GM19452 (cell line): ENCODE data around the gene MESP2.
A peak's percentile ranks its signal among the peaks of the same experiment; 100 is the strongest.

Experiments used
- ATAC-seq: cut with Tn5 transposase; IDR thresholded peaks from one replicate; pipeline ENCODE4 v1.9.1; 2021; ENCODE audit not compliant: unreplicated experiment

The MESP2 gene

DNA sequence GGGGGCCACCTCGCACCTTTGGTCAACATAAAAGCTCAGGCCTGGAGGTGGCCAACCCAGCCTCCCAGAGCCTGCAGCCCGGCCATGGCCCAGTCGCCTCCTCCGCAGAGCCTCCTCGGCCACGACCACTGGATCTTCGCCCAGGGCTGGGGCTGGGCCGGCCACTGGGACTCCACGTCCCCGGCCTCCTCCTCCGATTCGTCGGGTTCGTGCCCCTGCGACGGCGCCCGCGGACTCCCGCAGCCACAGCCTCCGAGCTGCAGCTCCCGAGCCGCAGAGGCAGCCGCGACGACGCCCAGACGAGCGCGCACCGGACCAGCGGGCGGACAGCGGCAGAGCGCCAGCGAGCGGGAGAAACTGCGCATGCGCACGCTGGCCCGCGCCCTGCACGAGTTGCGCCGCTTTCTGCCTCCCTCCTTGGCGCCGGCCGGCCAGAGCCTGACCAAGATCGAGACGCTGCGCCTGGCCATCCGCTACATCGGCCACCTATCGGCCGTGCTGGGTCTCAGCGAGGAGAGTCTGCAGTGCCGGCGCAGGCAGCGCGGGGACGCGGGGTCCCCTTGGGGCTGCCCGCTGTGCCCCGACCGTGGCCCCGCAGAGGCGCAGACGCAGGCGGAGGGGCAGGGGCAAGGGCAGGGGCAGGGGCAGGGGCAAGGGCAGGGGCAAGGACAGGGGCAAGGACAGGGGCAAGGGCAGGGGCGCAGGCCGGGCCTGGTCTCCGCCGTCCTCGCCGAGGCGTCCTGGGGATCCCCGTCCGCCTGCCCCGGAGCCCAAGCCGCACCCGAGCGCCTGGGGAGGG is at the start of gene MESP2:
MESP2 (plus strand) TSS at position 59 of the 799 bp plus-strand sequence; CDS start at position 85, 26 bp downstream.
- no peak for ATAC-seq

- no peak for ATAC-seq
These were observed 47.9 kb upstream of the MESP2 start for GRCh38 chr15:89728254-89728653.

DNA sequence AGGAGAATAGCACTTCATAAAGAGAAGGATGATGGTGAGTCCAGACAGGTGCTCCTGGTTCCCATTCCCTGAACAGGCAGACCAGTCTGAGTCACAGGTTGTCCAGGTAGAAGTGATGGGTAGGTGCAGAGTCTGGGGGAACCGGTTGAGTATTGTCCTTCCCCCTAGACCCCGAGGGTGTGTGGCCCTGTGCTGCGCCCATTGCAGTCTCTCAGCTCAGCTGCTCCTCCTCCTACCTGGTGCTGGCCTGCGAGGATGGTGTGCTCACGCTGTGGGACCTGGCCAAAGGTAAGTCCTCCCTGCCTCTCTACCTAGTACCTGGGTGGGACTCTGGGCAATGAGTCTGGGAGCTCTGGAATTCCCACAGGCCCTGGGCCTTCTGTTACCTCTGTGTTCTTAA is 44.9 kb upstream of the MESP2 start:
- no peak for ATAC-seq

DNA sequence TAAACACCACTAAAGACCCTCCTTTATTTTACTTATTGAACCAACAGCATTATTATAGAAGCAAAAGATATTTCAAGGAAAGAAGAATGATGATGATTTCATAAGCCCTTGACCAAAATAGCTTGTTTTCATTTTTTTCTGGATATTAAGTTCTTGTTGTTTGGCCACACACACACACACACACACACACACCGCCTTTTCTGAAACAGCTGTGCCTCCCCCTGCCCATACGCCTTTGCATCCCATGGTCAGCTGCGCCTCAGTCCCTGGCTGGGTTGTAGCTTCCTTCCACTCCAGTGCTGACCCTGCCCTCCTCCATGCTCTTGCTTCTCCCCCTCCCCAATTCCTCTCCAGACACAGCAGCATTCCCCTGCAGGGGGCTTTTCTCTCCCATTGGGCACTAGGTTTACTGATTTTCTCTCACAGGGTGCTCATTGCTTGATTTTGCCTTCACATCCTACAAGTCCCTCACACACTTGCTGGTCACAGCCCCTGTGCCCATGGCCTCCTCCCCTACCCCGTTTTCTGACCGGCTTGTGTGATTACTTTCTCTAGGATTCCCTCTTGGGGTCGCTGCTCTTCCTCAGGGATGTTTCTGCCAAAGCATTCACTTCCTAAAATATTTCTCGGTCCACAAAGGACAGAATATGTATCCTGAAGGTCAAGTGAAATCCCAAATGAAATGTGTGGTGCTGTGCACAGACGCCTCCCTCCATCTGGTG is 43.5 kb upstream of the MESP2 start:
- no peak for ATAC-seq

DNA sequence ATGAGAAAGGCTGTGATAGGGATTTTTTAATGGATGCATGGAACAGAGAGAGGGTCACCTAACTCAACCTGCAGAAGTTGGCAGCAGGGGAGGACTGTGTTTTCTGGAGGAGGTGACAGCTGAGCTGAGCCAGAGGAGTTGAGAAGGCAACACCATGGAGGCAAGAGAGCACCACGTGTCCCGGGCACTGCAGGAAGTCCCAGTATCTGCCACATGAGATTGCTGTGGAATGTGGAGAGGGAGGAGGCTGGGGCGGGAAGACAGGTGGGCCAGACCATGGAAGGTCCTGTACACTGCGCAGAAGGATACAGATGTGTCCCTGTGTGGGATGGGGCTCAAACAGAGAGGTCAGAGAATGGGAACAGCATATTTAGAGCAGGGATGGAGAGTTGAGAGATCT is 40.4 kb upstream of the MESP2 start:
- no peak for ATAC-seq

DNA sequence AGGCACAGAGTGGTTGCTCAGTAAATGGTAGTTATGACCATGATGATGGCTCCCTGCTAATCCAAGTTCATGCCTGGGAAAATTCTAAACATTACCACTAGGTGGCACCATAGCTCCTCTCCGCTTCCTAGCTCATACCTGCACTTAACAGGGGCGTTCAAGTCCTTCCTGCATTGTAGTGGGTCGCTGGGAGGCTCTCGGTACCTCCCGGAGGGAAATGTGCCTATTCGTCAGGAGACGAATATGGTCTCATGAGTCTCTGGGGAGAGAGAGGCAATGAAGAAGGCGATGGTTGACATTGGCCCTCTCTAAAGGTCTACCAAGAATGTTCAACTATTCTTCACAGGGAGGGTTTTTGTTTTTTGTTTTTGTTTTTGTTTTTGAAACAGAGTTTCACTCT is 36.0 kb upstream of the MESP2 start:
- ATAC-seq: peak; percentile 58

GRCh38 chr15:89743011-89743410 is 33.1 kb upstream of the MESP2 start:
- ATAC-seq: no peak

- ATAC-seq: no peak
These were observed 32.5 kb upstream of the MESP2 start for GRCh38 chr15:89743594-89743993.

- no peak for ATAC-seq
These were observed 31.0 kb upstream of the MESP2 start for GRCh38 chr15:89745131-89745530.

DNA sequence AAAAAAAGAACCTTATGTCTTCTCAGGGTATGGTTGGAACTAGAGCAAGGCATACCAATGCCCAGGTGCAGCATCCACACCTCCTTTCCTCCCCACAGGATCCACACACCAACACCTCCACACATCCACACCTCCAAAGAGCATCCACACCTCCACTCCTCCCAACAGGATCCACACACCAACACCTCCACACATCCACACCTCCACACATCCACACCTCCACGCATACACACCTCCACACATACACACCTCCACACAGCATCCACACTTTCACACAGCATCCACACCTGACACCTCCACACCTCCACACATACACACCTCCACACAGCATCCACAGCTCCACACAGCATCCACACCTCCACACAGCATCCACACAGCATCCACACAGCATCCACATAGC is 30.4 kb upstream of the MESP2 start:
- ATAC-seq: no peak

DNA sequence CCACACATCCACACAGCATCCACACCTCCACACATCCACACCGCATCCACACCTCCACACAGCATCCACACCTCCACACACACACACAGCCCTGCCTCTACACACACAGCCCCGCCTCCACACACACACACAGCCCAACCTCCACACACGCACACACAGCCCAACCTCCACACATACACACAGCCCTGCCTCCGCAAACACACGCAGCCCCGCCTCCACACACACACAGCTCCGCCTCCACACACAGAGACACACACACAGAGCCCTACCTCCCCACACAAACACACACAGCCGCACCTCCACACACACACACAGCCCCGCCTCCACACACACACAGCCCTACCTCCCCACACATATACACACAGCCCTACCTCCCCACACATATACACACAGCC is 29.7 kb upstream of the MESP2 start:
- no peak for ATAC-seq

- ATAC-seq: no peak
These were observed 28.1 kb upstream of the MESP2 start for GRCh38 chr15:89747708-89748682.

DNA sequence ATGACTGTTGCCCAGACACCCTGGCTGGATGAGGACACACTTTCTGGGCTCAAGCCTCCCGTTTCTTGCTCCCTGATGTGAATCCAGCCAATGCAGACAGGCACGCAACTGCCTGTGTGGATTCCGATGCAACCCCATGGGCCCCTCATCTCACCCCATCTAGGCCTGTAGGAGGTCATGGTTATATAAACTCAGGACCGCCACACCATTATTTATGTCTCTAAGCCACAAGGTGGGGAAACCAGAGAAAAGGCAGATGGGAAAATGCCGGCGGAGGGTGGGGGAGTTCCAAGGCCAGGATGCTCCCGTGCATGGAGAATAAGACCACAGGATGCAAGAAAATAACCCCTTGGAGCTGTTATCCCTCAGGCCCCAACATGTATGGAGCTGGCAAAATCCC is 27.1 kb upstream of the MESP2 start:
- ATAC-seq: no peak

- ATAC-seq: no peak
These were observed 26.6 kb upstream of the MESP2 start for GRCh38 chr15:89749526-89749925.

GRCh38 chr15:89749951-89750559 is 26.1 kb upstream of the MESP2 start:
- peak; percentile 4 for ATAC-seq

DNA sequence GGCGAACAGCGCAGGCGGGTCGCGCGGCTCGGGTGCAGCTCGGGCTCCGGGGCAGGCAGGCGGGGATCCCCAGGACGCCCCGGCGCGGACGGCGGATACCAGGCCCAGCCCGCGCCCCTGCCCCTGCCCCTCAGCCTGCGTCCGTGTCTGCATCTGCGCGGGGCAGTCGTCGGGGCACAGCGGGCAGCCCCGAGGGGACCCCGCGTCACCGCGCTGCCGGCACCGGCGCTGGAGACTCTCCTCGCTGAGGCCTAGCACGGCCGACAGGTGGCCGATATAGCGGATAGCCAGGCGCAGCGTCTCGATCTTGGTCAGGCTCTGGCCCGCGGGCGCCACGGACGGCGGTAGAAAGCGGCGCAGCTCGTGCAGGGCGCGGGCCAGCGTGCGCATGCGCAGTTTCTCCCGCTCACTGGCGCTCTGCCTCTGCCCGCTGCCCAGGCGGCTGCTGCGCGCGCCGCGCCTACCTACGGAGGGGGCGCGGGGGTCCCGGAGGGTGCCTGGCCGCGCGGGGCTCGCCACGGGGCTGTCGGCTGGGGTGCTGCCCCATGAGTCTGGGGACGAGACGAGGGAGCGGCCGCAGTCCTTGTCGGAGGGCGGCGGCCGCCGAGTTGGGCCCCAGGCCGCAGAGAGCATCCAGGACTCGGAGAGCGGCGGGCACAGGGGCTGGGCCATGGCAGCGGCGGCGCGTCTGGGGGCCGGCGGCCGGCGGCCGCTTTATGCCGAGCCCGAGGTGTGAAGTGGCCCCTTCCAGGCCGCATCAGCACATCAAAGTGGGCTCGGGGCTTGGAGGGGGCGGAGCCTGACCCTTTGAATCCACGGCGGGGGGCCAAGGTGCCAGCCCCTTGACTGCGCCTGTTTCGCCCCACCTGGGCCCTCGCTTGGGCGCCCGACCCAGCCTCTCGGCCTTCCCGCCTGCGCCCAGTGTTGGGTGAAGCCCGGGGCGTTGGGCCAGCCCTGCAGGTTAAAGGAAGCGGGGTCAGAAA is 25.3 kb upstream of the MESP2 start, which contains the start of gene MESP1:
MESP1 (minus strand) TSS at position 690 of the 983 bp plus-strand sequence; CDS start at position 672, 18 bp downstream.
- ATAC-seq: peak; percentile 95

DNA sequence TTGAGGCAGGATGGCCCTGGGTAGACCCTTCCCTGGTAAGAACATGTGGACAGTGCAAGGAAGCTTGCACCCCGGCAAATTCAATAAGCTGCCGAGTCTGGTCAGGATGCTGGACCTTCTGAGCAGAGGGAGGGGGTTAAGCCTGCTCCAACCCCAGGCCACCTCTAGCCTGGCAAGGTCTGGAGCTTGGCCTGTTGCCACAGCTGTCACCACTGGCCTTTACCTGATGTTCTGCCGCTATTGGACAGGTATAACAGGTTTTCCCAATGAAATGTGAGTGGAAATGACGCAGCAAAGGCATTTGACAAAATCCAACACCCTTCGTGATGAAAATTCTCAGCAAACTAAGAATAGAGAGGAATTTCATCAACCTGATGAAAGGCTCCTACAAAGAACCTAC is 24.4 kb upstream of the MESP2 start:
- ATAC-seq: no peak

GRCh38 chr15:89753855-89754254 is 22.3 kb upstream of the MESP2 start:
- ATAC-seq: no peak

GRCh38 chr15:89754361-89755154 is 21.6 kb upstream of the MESP2 start:
- ATAC-seq: no peak
